ENCODE data around the gene QKI. TPM values are rescaled to one million over a fixed set of nuclear protein-coding genes. Genes with fewer than 3 reads are reported as not detected.

Gene QKI
- total RNA-seq, 1 experiment from 2014 or later, result 0.04 TPM

GRCh38 chr6:163402616-163403015 is 11.9 kb upstream of the QKI start:
- H3K4me2 ChIP-seq (ENCODE audit: low read depth, low read length, poor library complexity, severe bottlenecking), result no peak overlapping the region
- H4K20me1 ChIP-seq (ENCODE audit: insufficient read depth, low read depth, low read length), result no peaks in the 10 kb centered on the region
- no peak overlapping the region for H2AFZ ChIP-seq (ENCODE audit: low read length)
- H3K4me1 ChIP-seq (ENCODE audit: low read length), result no peaks in the 10 kb centered on the region
- no peak overlapping the region for H3K27ac ChIP-seq (ENCODE audit: low read length)
- H3K9me2 ChIP-seq (replicated peaks; ENCODE audit: insufficient read depth, low read length), result no peaks in the 10 kb centered on the region
- no peaks in the 10 kb centered on the region for H3K36me3 ChIP-seq (ENCODE audit: insufficient read depth, low read length)
- no peak overlapping the region for H3K9ac ChIP-seq (ENCODE audit: low read length)
- H3K9me3 ChIP-seq (ENCODE audit: low read length), result 0 out of 2 replicates have a peak, but pooled peaks cover 2% of the 10 kb centered on the region
- H3K4me3 ChIP-seq (ENCODE audit: low read length), result no peak overlapping the region
- DNase-seq, result no peak
- no peaks in the 10 kb centered on the region for H3K79me2 ChIP-seq (ENCODE audit: low read length)
- no peaks in the 10 kb centered on the region for H3K27me3 ChIP-seq (ENCODE audit: low read length)

DNA sequence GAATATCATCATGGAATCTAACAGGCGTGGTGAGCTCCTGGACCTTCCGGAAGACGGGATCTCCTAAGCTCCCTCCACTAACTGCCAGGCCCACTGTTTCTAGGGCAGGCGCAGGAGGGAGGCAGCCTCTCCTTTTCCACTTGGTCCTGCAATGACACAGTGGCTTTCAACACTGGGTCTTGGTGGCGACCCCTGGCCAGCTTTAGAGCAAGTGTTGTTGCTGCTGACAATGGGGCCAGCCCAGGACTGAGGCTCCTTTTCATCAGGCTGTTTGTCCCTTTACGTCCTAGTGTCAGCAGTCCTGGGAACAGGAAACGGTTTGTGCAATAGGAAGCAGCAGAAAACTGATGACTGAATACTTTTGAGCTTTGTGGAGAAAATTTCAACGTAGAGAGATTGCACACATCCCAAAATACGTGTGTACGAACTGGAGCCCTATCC is 9.7 kb upstream of the QKI start:
- H3K9ac ChIP-seq (ENCODE audit: low read length), result no peak overlapping the region
- H3K27ac ChIP-seq (ENCODE audit: low read length), result no peak overlapping the region
- no peaks in the 10 kb centered on the region for H3K79me2 ChIP-seq (ENCODE audit: low read length)
- no peaks in the 10 kb centered on the region for H3K36me3 ChIP-seq (ENCODE audit: insufficient read depth, low read length)
- H3K27me3 ChIP-seq (ENCODE audit: low read length), result no peaks in the 10 kb centered on the region
- no peak for DNase-seq
- H2AFZ ChIP-seq (ENCODE audit: low read length), result no peak overlapping the region
- no peak overlapping the region for H3K4me2 ChIP-seq (ENCODE audit: low read depth, low read length, poor library complexity, severe bottlenecking)
- H4K20me1 ChIP-seq (ENCODE audit: insufficient read depth, low read depth, low read length), result no peaks in the 10 kb centered on the region
- H3K9me3 ChIP-seq (ENCODE audit: low read length), result peaks cover 10% of the 10 kb centered on the region; the same call in 1 of the 2 replicates
- H3K4me3 ChIP-seq (ENCODE audit: low read length), result no peak overlapping the region
- H3K9me2 ChIP-seq (replicated peaks; ENCODE audit: insufficient read depth, low read length), result no peaks in the 10 kb centered on the region
- H3K4me1 ChIP-seq (ENCODE audit: low read length), result no peaks in the 10 kb centered on the region

- H3K27me3 ChIP-seq (ENCODE audit: low read length), result no peaks in the 10 kb centered on the region
- no peak for DNase-seq
- H3K36me3 ChIP-seq (ENCODE audit: insufficient read depth, low read length), result no peaks in the 10 kb centered on the region
- no peak overlapping the region for H3K27ac ChIP-seq (ENCODE audit: low read length)
- H3K4me3 ChIP-seq (ENCODE audit: low read length), result no peak overlapping the region
- H3K4me1 ChIP-seq (ENCODE audit: low read length), result no peaks in the 10 kb centered on the region
- no peak overlapping the region for H2AFZ ChIP-seq (ENCODE audit: low read length)
- H3K79me2 ChIP-seq (ENCODE audit: low read length), result no peaks in the 10 kb centered on the region
- no peak overlapping the region for H3K9ac ChIP-seq (ENCODE audit: low read length)
- no peaks in the 10 kb centered on the region for H3K9me2 ChIP-seq (replicated peaks; ENCODE audit: insufficient read depth, low read length)
- H3K4me2 ChIP-seq (ENCODE audit: low read depth, low read length, poor library complexity, severe bottlenecking), result no peak overlapping the region
- peaks cover 10% of the 10 kb centered on the region; the same call in 1 of the 2 replicates for H3K9me3 ChIP-seq (ENCODE audit: low read length)
- no peaks in the 10 kb centered on the region for H4K20me1 ChIP-seq (ENCODE audit: insufficient read depth, low read depth, low read length)
Measured at GRCh38 chr6:163405412-163406309, 8.9 kb upstream of the QKI start.

- Histone ChIP-seq H3K36me3 (ENCODE audit: insufficient read depth, low read length) (no peaks in the 10 kb centered on the region), H3K27me3 (ENCODE audit: low read length) (no peaks in the 10 kb centered on the region), H3K9me3 (ENCODE audit: low read length) (peaks cover 14% of the 10 kb centered on the region; the same call in 1 of the 2 replicates), H2AFZ (ENCODE audit: low read length) (no peak overlapping the region), H3K27ac (ENCODE audit: low read length) (no peak overlapping the region), H3K4me1 (ENCODE audit: low read length) (no peaks in the 10 kb centered on the region), H3K4me2 (ENCODE audit: low read depth, low read length, poor library complexity, severe bottlenecking) (no peak overlapping the region), H3K4me3 (ENCODE audit: low read length) (no peak overlapping the region), H3K79me2 (ENCODE audit: low read length) (no peaks in the 10 kb centered on the region), H3K9me2 (replicated peaks; ENCODE audit: insufficient read depth, low read length) (no peaks in the 10 kb centered on the region), H4K20me1 (ENCODE audit: insufficient read depth, low read depth, low read length) (no peaks in the 10 kb centered on the region), H3K9ac (ENCODE audit: low read length) (no peak overlapping the region)
- DNase-seq, result no peak
Measured at GRCh38 chr6:163406366-163406765, 8.2 kb upstream of the QKI start.

GRCh38 chr6:163406830-163407229 is 7.7 kb upstream of the QKI start:
- Histone ChIP-seq H3K27ac (ENCODE audit: low read length) (no peak overlapping the region), H3K27me3 (ENCODE audit: low read length) (no peaks in the 10 kb centered on the region), H3K9me3 (ENCODE audit: low read length) (peaks cover 14% of the 10 kb centered on the region; the same call in 1 of the 2 replicates), H3K36me3 (ENCODE audit: insufficient read depth, low read length) (no peaks in the 10 kb centered on the region), H2AFZ (ENCODE audit: low read length) (no peak overlapping the region), H3K79me2 (ENCODE audit: low read length) (no peaks in the 10 kb centered on the region), H4K20me1 (ENCODE audit: insufficient read depth, low read depth, low read length) (no peaks in the 10 kb centered on the region), H3K4me2 (ENCODE audit: low read depth, low read length, poor library complexity, severe bottlenecking) (no peak overlapping the region), H3K4me1 (ENCODE audit: low read length) (no peaks in the 10 kb centered on the region), H3K9me2 (replicated peaks; ENCODE audit: insufficient read depth, low read length) (no peaks in the 10 kb centered on the region), H3K9ac (ENCODE audit: low read length) (no peak overlapping the region), H3K4me3 (ENCODE audit: low read length) (no peak overlapping the region)
- DNase-seq, result no peak

DNA sequence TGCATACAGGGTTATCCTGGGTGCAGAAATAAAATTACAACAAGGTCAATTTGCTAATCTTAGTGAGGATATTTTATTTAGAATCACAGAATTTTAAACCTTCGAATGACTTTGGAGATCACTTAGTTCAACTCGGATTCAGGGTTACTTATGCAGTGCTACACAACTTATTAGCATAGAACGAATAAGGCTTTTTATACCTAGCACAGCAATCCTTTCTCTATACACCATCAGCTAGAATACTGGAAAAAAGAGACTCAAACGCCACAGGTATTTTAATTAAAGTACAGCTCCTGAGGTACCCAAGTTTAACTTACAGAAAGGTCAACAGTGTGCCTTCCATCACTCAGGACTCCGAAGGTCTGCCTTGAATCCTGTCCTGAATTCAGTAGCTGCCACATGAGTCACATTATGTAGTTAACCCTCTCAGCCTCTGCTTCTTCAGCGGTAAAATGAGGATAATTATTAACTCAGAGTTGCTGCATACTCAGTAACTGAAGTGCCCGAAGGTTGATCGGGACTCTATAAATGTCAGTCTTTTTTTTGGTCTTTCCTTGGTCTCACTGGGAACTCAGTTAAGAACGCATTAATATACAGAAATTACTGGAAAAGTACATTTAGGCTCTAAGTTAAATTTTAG is 6.0 kb upstream of the QKI start:
- no peak overlapping the region for H3K4me3 ChIP-seq (ENCODE audit: low read length)
- no peak for DNase-seq
- no peaks in the 10 kb centered on the region for H3K36me3 ChIP-seq (ENCODE audit: insufficient read depth, low read length)
- H3K4me2 ChIP-seq (ENCODE audit: low read depth, low read length, poor library complexity, severe bottlenecking), result no peak overlapping the region
- H3K9me2 ChIP-seq (replicated peaks; ENCODE audit: insufficient read depth, low read length), result no peaks in the 10 kb centered on the region
- H3K4me1 ChIP-seq (ENCODE audit: low read length), result no peaks in the 10 kb centered on the region
- no peaks in the 10 kb centered on the region for H4K20me1 ChIP-seq (ENCODE audit: insufficient read depth, low read depth, low read length)
- H3K79me2 ChIP-seq (ENCODE audit: low read length), result no peaks in the 10 kb centered on the region
- no peak overlapping the region for H3K9ac ChIP-seq (ENCODE audit: low read length)
- no peaks in the 10 kb centered on the region for H3K27me3 ChIP-seq (ENCODE audit: low read length)
- H3K9me3 ChIP-seq (ENCODE audit: low read length), result peaks cover 14% of the 10 kb centered on the region; the same call in 1 of the 2 replicates
- H3K27ac ChIP-seq (ENCODE audit: low read length), result no peak overlapping the region
- H2AFZ ChIP-seq (ENCODE audit: low read length), result no peak overlapping the region

DNA sequence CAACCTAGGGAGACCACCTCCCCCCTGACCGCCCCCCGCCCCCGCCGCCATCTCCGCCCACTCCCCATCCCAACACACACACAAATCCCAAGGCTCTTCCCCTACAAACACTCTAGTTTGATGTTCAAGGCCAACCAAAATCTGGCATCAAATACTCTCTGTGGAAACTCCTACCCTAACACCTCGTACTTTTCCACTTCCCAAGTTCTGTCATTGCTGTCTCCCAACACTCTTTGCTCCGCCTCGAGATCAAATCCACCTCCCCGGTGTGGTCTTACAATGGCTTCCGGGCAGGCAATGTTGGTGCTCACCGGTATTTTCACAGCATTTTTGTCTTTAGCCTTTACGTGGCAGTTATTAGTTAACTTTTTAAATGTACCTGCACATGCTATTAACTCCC is 4.8 kb upstream of the QKI start:
- DNase-seq, result no peak
- Histone ChIP-seq H3K27me3 (ENCODE audit: low read length) (no peaks in the 10 kb centered on the region), H2AFZ (ENCODE audit: low read length) (no peak overlapping the region), H3K9ac (ENCODE audit: low read length) (no peak overlapping the region), H3K79me2 (ENCODE audit: low read length) (no peaks in the 10 kb centered on the region), H3K27ac (ENCODE audit: low read length) (no peak overlapping the region), H3K9me3 (ENCODE audit: low read length) (peaks cover 14% of the 10 kb centered on the region; the same call in 1 of the 2 replicates), H3K4me3 (ENCODE audit: low read length) (no peak overlapping the region), H3K36me3 (ENCODE audit: insufficient read depth, low read length) (no peaks in the 10 kb centered on the region), H3K9me2 (replicated peaks; ENCODE audit: insufficient read depth, low read length) (no peaks in the 10 kb centered on the region), H3K4me1 (ENCODE audit: low read length) (no peaks in the 10 kb centered on the region), H4K20me1 (ENCODE audit: insufficient read depth, low read depth, low read length) (no peaks in the 10 kb centered on the region), H3K4me2 (ENCODE audit: low read depth, low read length, poor library complexity, severe bottlenecking) (no peak overlapping the region)

GRCh38 chr6:163412341-163412740 is 2.2 kb upstream of the QKI start:
- Histone ChIP-seq H3K27me3 (ENCODE audit: low read length) (no peaks in the 10 kb centered on the region), H3K36me3 (ENCODE audit: insufficient read depth, low read length) (no peaks in the 10 kb centered on the region), H3K4me3 (ENCODE audit: low read length) (no peak overlapping the region), H3K9me2 (replicated peaks; ENCODE audit: insufficient read depth, low read length) (no peaks in the 10 kb centered on the region), H3K4me2 (ENCODE audit: low read depth, low read length, poor library complexity, severe bottlenecking) (no peak overlapping the region), H4K20me1 (ENCODE audit: insufficient read depth, low read depth, low read length) (no peaks in the 10 kb centered on the region), H3K79me2 (ENCODE audit: low read length) (no peaks in the 10 kb centered on the region), H2AFZ (ENCODE audit: low read length) (no peak overlapping the region), H3K27ac (ENCODE audit: low read length) (no peak overlapping the region), H3K9ac (ENCODE audit: low read length) (no peak overlapping the region), H3K4me1 (ENCODE audit: low read length) (no peaks in the 10 kb centered on the region), H3K9me3 (ENCODE audit: low read length) (peaks cover 14% of the 10 kb centered on the region; the same call in 1 of the 2 replicates)
- DNase-seq, result no peak
